ENCODE results near the gene MPIG6B.
A peak's percentile ranks its signal among the peaks of the same experiment; 100 is the strongest.

MPIG6B gene

DNA sequence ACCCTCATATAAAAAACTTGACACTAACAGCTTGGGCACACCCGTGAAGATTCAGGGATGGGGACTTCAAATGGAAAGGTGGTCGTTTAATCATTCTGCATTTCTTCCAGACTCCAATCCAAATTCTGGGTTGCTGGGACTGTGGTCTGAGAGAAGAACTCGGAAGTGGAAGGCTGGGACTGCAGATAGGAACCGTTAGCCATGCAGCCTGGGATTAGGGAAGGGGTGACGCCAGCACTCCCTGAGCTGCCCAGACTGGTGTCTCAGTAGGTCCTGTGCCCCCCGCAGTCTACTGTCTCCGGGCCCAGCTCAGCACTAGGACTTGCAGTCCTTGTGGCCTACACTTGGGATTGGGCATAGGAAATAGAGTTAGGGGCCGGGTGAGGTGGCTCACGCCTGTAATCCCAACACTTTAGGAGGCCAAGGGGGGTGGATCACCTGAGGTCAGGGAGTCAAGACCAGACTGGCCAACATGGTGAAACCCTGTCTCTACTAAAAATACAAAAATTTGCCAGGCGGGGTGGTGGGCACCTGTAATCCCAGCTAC, 13.7 kb downstream of the MPIG6B start:
- Histone ChIP-seq H3K9ac (peak overlapping the region; percentile 97), H3K27ac (peak overlapping the region; percentile 99), H3K9me3 (no peaks in the 10 kb centered on the region), H3K4me2 (peak overlapping the region; percentile 98), H3K36me3 (peaks cover 34% of the 10 kb centered on the region), H3K27me3 (no peaks in the 10 kb centered on the region), H3K4me3 (peak overlapping the region; percentile 89), H3K4me1 (peaks cover 68% of the 10 kb centered on the region), H4K20me1 (peaks cover 27% of the 10 kb centered on the region)
- no peak for TF ChIP-seq Cebpa-rat (IDR thresholded peaks at IDR 0.05)

GRCh38 chr6:31737315-31737990, 14.3 kb downstream of the MPIG6B start:
- H4K20me1 ChIP-seq = peaks cover 21% of the 10 kb centered on the region
- no peak for TF ChIP-seq Cebpa-rat (IDR thresholded peaks at IDR 0.05)
- H3K9ac ChIP-seq = peak overlapping the region; percentile 97
- peaks cover 68% of the 10 kb centered on the region for H3K4me1 ChIP-seq
- H3K9me3 ChIP-seq = no peaks in the 10 kb centered on the region
- H3K27me3 ChIP-seq = no peaks in the 10 kb centered on the region
- peak overlapping the region; percentile 89 for H3K4me3 ChIP-seq
- peak overlapping the region; percentile 99 for H3K27ac ChIP-seq
- H3K36me3 ChIP-seq = peaks cover 34% of the 10 kb centered on the region
- peak overlapping the region; percentile 98 for H3K4me2 ChIP-seq

- peak overlapping the region; percentile 99 for H3K27ac ChIP-seq
- peak overlapping the region; percentile 97 for H3K9ac ChIP-seq
- peak overlapping the region; percentile 89 for H3K4me3 ChIP-seq
- peaks cover 63% of the 10 kb centered on the region for H3K4me1 ChIP-seq
- H3K4me2 ChIP-seq = peak overlapping the region; percentile 98
- no peaks in the 10 kb centered on the region for H3K9me3 ChIP-seq
- H3K27me3 ChIP-seq = no peaks in the 10 kb centered on the region
- peaks cover 15% of the 10 kb centered on the region for H4K20me1 ChIP-seq
- peaks cover 34% of the 10 kb centered on the region for H3K36me3 ChIP-seq
- TF ChIP-seq Cebpa-rat (IDR thresholded peaks at IDR 0.05) = no peak
These were observed 15.1 kb downstream of the MPIG6B start for GRCh38 chr6:31737991-31738979.

DNA sequence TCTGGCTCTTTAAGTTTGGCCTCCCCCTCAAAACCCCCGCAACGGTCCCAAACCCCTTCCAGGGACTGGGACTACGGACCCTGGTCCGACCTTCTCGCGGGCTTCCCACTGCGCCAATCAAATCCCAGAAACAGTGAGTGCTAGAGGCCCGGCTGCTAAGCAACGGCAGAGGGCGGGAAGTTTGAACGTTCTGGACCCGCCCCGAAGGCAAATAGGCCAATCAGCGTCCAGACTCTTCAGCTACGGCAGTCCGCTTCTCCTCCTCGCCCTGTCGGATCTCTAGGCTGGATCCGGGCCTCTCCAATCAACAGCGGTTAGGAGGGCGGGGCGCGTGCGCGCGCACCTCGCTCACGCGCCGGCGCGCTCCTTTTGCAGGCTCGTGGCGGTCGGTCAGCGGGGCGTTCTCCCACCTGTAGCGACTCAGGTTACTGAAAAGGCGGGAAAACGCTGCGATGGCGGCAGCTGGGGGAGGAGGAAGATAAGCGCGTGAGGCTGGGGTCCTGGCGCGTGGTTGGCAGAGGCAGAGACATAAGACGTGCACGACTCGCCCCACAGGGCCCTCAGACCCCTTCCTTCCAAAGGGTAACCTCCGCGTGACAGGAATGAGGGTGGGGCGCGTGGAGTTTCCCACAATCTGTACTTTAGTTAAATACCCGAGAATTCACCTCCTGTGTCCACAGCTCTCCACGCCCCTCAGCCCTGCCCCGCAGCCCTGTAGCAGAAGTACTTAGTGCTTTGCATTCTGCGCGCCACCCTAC, 16.6 kb downstream of the MPIG6B start, which contains the start of gene MSH5:
MSH5 (plus strand) TSS at position 367 of the 758 bp plus-strand sequence. CDS start 462 bp downstream, outside the sequence.
- peaks cover 36% of the 10 kb centered on the region for H3K36me3 ChIP-seq
- TF ChIP-seq Cebpa-rat (IDR thresholded peaks at IDR 0.05) = no peak
- no peaks in the 10 kb centered on the region for H3K9me3 ChIP-seq
- no peaks in the 10 kb centered on the region for H3K27me3 ChIP-seq
- peak within 1 kb of the TSS; percentile 98 for H3K4me2 ChIP-seq
- H3K9ac ChIP-seq = peak within 1 kb of the TSS; percentile 97
- H3K4me3 ChIP-seq = peak within 1 kb of the TSS; percentile 89
- peaks cover 62% of the 10 kb centered on the region for H3K4me1 ChIP-seq
- peak within 1 kb of the TSS; percentile 99 for H3K27ac ChIP-seq
- H4K20me1 ChIP-seq = no peaks in the 10 kb centered on the region; the same call in 1 of the 2 replicates

DNA sequence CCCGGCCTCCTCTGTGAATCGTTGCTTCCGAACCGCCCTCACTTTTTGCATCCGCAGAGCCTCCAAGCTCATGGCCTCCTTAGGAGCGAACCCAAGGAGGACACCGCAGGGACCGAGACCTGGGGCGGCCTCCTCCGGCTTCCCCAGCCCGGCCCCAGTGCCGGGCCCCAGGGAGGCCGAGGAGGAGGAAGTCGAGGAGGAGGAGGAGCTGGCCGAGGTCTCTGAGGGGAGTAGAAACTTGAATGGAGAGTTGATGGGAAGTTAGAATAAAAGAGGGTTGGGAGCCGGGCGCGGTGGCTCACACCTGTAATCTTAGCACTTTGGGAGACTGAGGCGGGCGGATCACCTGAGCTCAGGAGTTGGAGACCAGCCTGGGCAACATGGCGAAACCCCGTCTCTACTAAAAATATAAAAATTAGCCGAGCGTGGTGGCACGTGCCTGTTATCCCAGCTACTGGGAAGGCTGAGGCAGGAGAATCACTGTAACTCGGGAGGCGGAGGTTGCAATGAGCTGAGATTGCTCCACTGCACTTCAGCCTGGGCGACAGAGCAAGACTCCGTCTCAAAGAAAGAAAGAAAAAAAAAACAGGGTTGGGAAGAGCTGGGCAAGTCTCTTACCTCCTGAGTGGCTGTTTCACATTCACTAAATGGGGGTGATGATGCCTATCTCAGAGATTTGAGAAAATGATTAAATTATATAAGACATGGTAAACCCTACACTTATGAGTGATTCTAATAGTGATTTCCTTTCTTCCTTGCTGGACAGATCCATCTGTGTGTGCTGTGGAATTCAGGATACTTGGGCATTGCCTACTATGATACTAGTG, 17.4 kb downstream of the MPIG6B start:
- peak overlapping the region; percentile 89 for H3K4me3 ChIP-seq
- H3K9me3 ChIP-seq = no peaks in the 10 kb centered on the region
- peaks cover 41% of the 10 kb centered on the region for H3K36me3 ChIP-seq
- H4K20me1 ChIP-seq = no peaks in the 10 kb centered on the region
- peak overlapping the region; percentile 96 for H3K27ac ChIP-seq
- H3K27me3 ChIP-seq = no peaks in the 10 kb centered on the region
- TF ChIP-seq Cebpa-rat (IDR thresholded peaks at IDR 0.05) = no peak
- H3K4me2 ChIP-seq = peak overlapping the region; percentile 98
- H3K9ac ChIP-seq = peak overlapping the region; percentile 97
- H3K4me1 ChIP-seq = peaks cover 66% of the 10 kb centered on the region

GRCh38 chr6:31741815-31742214, 18.6 kb downstream of the MPIG6B start:
- no peak for TF ChIP-seq Cebpa-rat (IDR thresholded peaks at IDR 0.05)
- peaks cover 63% of the 10 kb centered on the region for H3K4me1 ChIP-seq
- no peak overlapping the region for H3K4me3 ChIP-seq
- H3K36me3 ChIP-seq = peaks cover 53% of the 10 kb centered on the region
- H3K4me2 ChIP-seq = peak overlapping the region; percentile 98
- H3K9me3 ChIP-seq = no peaks in the 10 kb centered on the region
- peak overlapping the region; percentile 96; the same call in 1 of the 2 replicates for H3K27ac ChIP-seq
- no peaks in the 10 kb centered on the region for H4K20me1 ChIP-seq
- no peak overlapping the region for H3K9ac ChIP-seq
- H3K27me3 ChIP-seq = no peaks in the 10 kb centered on the region

GRCh38 chr6:31742894-31743293, 19.7 kb downstream of the MPIG6B start:
- Histone ChIP-seq H4K20me1 (no peaks in the 10 kb centered on the region), H3K4me2 (no peak overlapping the region), H3K27ac (no peak overlapping the region), H3K9ac (no peak overlapping the region), H3K27me3 (no peaks in the 10 kb centered on the region), H3K4me1 (peaks cover 53% of the 10 kb centered on the region), H3K36me3 (peaks cover 64% of the 10 kb centered on the region), H3K4me3 (no peak overlapping the region), H3K9me3 (no peaks in the 10 kb centered on the region)
- no peak for TF ChIP-seq Cebpa-rat (IDR thresholded peaks at IDR 0.05)

DNA sequence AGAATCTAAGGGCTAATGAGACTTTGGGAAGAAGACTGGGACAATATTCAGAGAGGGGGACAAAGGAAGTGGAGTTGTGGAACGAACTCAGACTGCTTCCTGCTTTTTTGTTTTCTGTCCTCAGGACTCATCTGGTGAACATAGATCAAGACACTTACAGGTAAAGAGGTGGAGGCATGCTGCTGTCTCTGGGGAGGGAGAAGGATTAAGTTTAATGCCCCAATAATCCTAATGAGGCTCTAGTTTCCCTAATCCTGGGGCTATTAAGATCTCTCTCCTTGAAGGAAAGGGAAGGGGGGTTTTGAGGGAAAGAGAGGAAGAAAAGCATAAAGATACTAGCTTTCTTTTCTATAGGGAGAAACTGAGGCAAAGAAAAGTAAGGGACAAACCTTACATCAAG, 21.2 kb downstream of the MPIG6B start:
- H3K4me3 ChIP-seq = no peak overlapping the region
- H3K27me3 ChIP-seq = no peaks in the 10 kb centered on the region
- no peaks in the 10 kb centered on the region for H4K20me1 ChIP-seq
- no peak for TF ChIP-seq Cebpa-rat (IDR thresholded peaks at IDR 0.05)
- peak overlapping the region; percentile 36 for H3K27ac ChIP-seq
- H3K36me3 ChIP-seq = peaks cover 77% of the 10 kb centered on the region
- no peaks in the 10 kb centered on the region for H3K9me3 ChIP-seq
- peak overlapping the region; percentile 36 for H3K4me2 ChIP-seq
- H3K4me1 ChIP-seq = peaks cover 41% of the 10 kb centered on the region
- peak overlapping the region; percentile 25 for H3K9ac ChIP-seq
